H1 (cell line): ENCODE results near the gene BRMS1L. TPM values are rescaled to one million over a fixed set of nuclear protein-coding genes. Genes with fewer than 3 reads are reported as not detected.
"Not testable (repeated sequence)": the region's sequence is repeated elsewhere in the genome, so short reads cannot be mapped to it uniquely, and the experiment has no call there.

ENCODE experiments used
- CTCF ChIA-PET: fragments of 300-600 bp; sonication (Branson Sonifier 250); formaldehyde crosslinking; loops from one replicate; lab custom pipeline; 2021; ENCODE audit not compliant: partially characterized antibody; lab: Charles Lee
- POLR2A ChIA-PET: fragments of 300-600 bp; sonication (Branson Sonifier 250); formaldehyde crosslinking; loops from one replicate; lab custom pipeline; 2021; ENCODE audit warnings: inconsistent platforms; ENCODE audit not compliant: partially characterized antibody; lab: Charles Lee
- DNase-seq, 2 experiments: peaks; one replicate each; pipeline versions ENCODE4 v3.0.0 to v3.0.0-alpha.2; 2010 to 2022; ENCODE audit warnings: low spot score in 2 of 2, low read depth in 1 of 2, mixed read lengths in 1 of 2
- FAIRE-seq: peaks from 2 replicates; lab custom pipeline; 2011; peaks lifted over from hg19 to GRCh38; lab: Jason Lieb, UNC
- H2AFZ ChIP-seq: 2 replicates; pipeline ENCODE4 v1.8.1; 2012; ENCODE audit warnings: low read length, inconsistent platforms
- H2AK5ac ChIP-seq: 2 replicates; pipeline ENCODE4 v1.6.1; 2013; ENCODE audit warnings: low read depth, low read length
- H2BK120ac ChIP-seq: replicated peaks from 2 replicates; pipeline ENCODE3; 2013; ENCODE audit warnings: low read depth, low read length, inconsistent platforms
- H2BK12ac ChIP-seq: 2 replicates; pipeline ENCODE4 v1.6.1; 2013; ENCODE audit warnings: low read depth, low read length
- H2BK15ac ChIP-seq: 2 replicates; pipeline ENCODE4 v1.6.1; 2013; ENCODE audit warnings: low read length
- H2BK20ac ChIP-seq: 2 replicates; pipeline ENCODE4 v1.6.1; 2013; ENCODE audit warnings: low read length
- H2BK5ac ChIP-seq: 2 replicates; pipeline ENCODE4 v1.6.1; 2013; ENCODE audit warnings: low read depth, low read length
- H3K14ac ChIP-seq: 2 replicates; pipeline ENCODE4 v1.6.1; 2013; ENCODE audit warnings: inconsistent platforms; ENCODE audit not compliant: insufficient read length
- H3K18ac ChIP-seq: 2 replicates; pipeline ENCODE4 v1.6.1; 2013; ENCODE audit warnings: low read length; ENCODE audit errors: extremely low read depth
- H3K23ac ChIP-seq: 2 replicates; pipeline ENCODE4 v1.6.1; 2013; ENCODE audit warnings: inconsistent platforms; ENCODE audit not compliant: insufficient read length
- H3K23me2 ChIP-seq: 2 replicates; pipeline ENCODE4 v1.6.1; 2013; ENCODE audit warnings: low read depth, low read length
- H3K27ac ChIP-seq: 2 replicates; pipeline ENCODE4 v1.6.1; 2011; ENCODE audit warnings: low read depth, low read length, inconsistent platforms
- H3K27me3 ChIP-seq, 4 experiments: replicated peaks in 1 of 4; 1 replicate in 1 of 4; 2 replicates in 3 of 4; pipeline versions ENCODE4 v1.6.1 to v1.8.1; 2011 to 2013; ENCODE audit warnings: low read length in 3 of 4, mild to moderate bottlenecking in 3 of 4, inconsistent platforms in 2 of 4, mixed read lengths in 2 of 4, moderate library complexity in 1 of 4; ENCODE audit not compliant: control insufficient read depth in 3 of 4, insufficient read depth in 3 of 4; ENCODE audit errors: extremely low read depth in 1 of 4
- H3K36me3 ChIP-seq, 4 experiments: 2 replicates each; pipeline versions ENCODE4 v1.6.1 to v1.8.1; 2011 to 2013; ENCODE audit warnings: mild to moderate bottlenecking in 4 of 4, low read length in 3 of 4, moderate library complexity in 2 of 4, control low read depth in 1 of 4, inconsistent platforms in 1 of 4; ENCODE audit not compliant: insufficient read depth in 4 of 4, control insufficient read depth in 2 of 4
- H3K4ac ChIP-seq: replicated peaks from 2 replicates; pipeline ENCODE3; 2013; ENCODE audit warnings: low read length, low read depth, mixed read lengths, inconsistent platforms; ENCODE audit not compliant: insufficient read length
- H3K4me1 ChIP-seq, 4 experiments: replicated peaks in 1 of 4; 1 replicate in 1 of 4; 2 replicates in 3 of 4; pipeline versions ENCODE4 v1.6.1 to v1.8.1; 2011 to 2013; ENCODE audit warnings: low read length in 3 of 4, inconsistent platforms in 2 of 4, mixed read lengths in 1 of 4; ENCODE audit not compliant: insufficient read depth in 4 of 4, control insufficient read depth in 3 of 4
- H3K4me2 ChIP-seq, 2 experiments: 2 replicates each; pipeline versions ENCODE4 v1.6.1 to v1.8.1; 2011 to 2013; ENCODE audit warnings: low read depth in 2 of 2, low read length in 2 of 2, control low read depth in 1 of 2, inconsistent platforms in 1 of 2, mild to moderate bottlenecking in 1 of 2; ENCODE audit not compliant: insufficient read depth in 1 of 2
- H3K4me3 ChIP-seq, 4 experiments: fragments of 200-600, 300-600 bp in 1 of 4; sonication (generic), shearing (Covaris generic), sonication (Bioruptor Twin) in 1 of 4; 2 replicates each; pipeline versions ENCODE4 v1.5.1 to v1.8.1; 2011 to 2016; ENCODE audit warnings: low read length in 4 of 4, low read depth in 3 of 4, control low read depth in 2 of 4, inconsistent platforms in 2 of 4, mild to moderate bottlenecking in 2 of 4, mixed read lengths in 1 of 4, moderate library complexity in 1 of 4; ENCODE audit not compliant: insufficient read depth in 2 of 4; ENCODE audit errors: extremely low read depth in 1 of 4
- H3K56ac ChIP-seq: replicated peaks from 2 replicates; pipeline ENCODE3; 2013; ENCODE audit warnings: low read depth, mild to moderate bottlenecking, mixed read lengths, low read length, inconsistent platforms; ENCODE audit not compliant: insufficient read length
- H3K79me1 ChIP-seq: 2 replicates; pipeline ENCODE4 v1.6.1; 2013; ENCODE audit warnings: low read depth, low read length, control low read depth
- H3K79me2 ChIP-seq, 2 experiments: 2 replicates each; pipeline versions ENCODE4 v1.6.1 to v1.8.1; 2012 to 2013; ENCODE audit warnings: low read length in 2 of 2, mild to moderate bottlenecking in 2 of 2, inconsistent platforms in 1 of 2; ENCODE audit not compliant: insufficient read depth in 2 of 2, control insufficient read depth in 1 of 2
- H3K9ac ChIP-seq, 4 experiments: replicated peaks in 1 of 4; 1 replicate in 1 of 4; 2 replicates in 3 of 4; pipeline versions ENCODE4 v1.6.1 to v1.8.1; 2011 to 2013; ENCODE audit warnings: low read depth in 3 of 4, low read length in 3 of 4, control low read depth in 2 of 4, mild to moderate bottlenecking in 2 of 4, moderate library complexity in 2 of 4, inconsistent platforms in 1 of 4; ENCODE audit errors: extremely low read depth in 1 of 4
- H3K9me3 ChIP-seq, 2 experiments: 2 replicates each; pipeline versions ENCODE4 v1.6.1 to v1.8.1; 2012 to 2013; ENCODE audit warnings: mild to moderate bottlenecking in 2 of 2, moderate library complexity in 2 of 2, control low read depth in 1 of 2, inconsistent platforms in 1 of 2, low read depth in 1 of 2, low read length in 1 of 2, mixed read lengths in 1 of 2; ENCODE audit not compliant: insufficient read depth in 2 of 2
- H4K20me1 ChIP-seq, 2 experiments: replicated peaks in 1 of 2; 2 replicates each; pipeline versions ENCODE3 to v1.8.1; 2011 to 2013; ENCODE audit warnings: inconsistent platforms in 2 of 2, low read length in 2 of 2, mild to moderate bottlenecking in 1 of 2; ENCODE audit not compliant: insufficient read depth in 2 of 2, control insufficient read depth in 1 of 2
- H4K5ac ChIP-seq: 2 replicates; pipeline ENCODE4 v1.6.1; 2013; ENCODE audit warnings: low read length, low read depth, mixed read lengths, inconsistent platforms; ENCODE audit not compliant: insufficient read length
- H4K8ac ChIP-seq: 2 replicates; pipeline ENCODE4 v1.8.0; 2013; ENCODE audit warnings: mild to moderate bottlenecking, moderate library complexity, low read length, inconsistent platforms; ENCODE audit not compliant: insufficient read depth; ENCODE audit errors: extremely low read depth
- H4K91ac ChIP-seq: replicated peaks from 2 replicates; pipeline ENCODE3; 2013; ENCODE audit warnings: low read length, mixed read lengths, inconsistent platforms; ENCODE audit not compliant: insufficient read length
- WGBS, 2 experiments: shearing (Covaris generic) in 1 of 2; methylation state at CpG; one replicate each; pipeline versions ENCODE4 v1.1.6 to v1.1.7; 2013 to 2015; ENCODE audit warnings: low lambda C conversion rate in 2 of 2, mixed read lengths in 2 of 2, inconsistent platforms in 1 of 2, low coverage in 1 of 2, missing lambda C conversion rate in 1 of 2; ENCODE audit not compliant: insufficient replicate concordance in 2 of 2, insufficient coverage in 1 of 2, insufficient read length in 1 of 2; ENCODE audit errors: extremely low coverage in 1 of 2, missing lambda C conversion rate in 1 of 2; 5-methylcytosine and 5-hydroxymethylcytosine counted together
- polyA plus RNA-seq, 7 experiments: library from polyadenylated mRNA; depleted of rRNA in 3 of 7; stranded (reverse) in 5 of 7; unstranded in 2 of 7; fragments of >200 nt in 5 of 7; fragments of 200-250 nt in 2 of 7; gene quantifications; 1 replicate in 5 of 7; 2 replicates in 1 of 7; 4 replicates in 1 of 7; pipeline versions ENCODE4 v1.2.1 to v1.2.3, GENCODE V29; 2011 to 2013; ENCODE audit warnings: missing spikeins in 2 of 7, mixed read lengths in 2 of 7
- total RNA-seq: library from RNA; stranded (reverse); fragmentation: NEBNext Ultra II Directional; extraction: Animal tissue kit (Norgen Biotek cat#: 25700); gene quantifications from 2 replicates; pipeline ENCODE4 v1.2.1, GENCODE V29; 2021

Gene BRMS1L
- total and polyA plus RNA-seq, 2 of the 8 experiments (the other 6 are each of a cell fraction or from before 2014, with no cell fraction given), result 4.4 to 10.9 TPM

DNA sequence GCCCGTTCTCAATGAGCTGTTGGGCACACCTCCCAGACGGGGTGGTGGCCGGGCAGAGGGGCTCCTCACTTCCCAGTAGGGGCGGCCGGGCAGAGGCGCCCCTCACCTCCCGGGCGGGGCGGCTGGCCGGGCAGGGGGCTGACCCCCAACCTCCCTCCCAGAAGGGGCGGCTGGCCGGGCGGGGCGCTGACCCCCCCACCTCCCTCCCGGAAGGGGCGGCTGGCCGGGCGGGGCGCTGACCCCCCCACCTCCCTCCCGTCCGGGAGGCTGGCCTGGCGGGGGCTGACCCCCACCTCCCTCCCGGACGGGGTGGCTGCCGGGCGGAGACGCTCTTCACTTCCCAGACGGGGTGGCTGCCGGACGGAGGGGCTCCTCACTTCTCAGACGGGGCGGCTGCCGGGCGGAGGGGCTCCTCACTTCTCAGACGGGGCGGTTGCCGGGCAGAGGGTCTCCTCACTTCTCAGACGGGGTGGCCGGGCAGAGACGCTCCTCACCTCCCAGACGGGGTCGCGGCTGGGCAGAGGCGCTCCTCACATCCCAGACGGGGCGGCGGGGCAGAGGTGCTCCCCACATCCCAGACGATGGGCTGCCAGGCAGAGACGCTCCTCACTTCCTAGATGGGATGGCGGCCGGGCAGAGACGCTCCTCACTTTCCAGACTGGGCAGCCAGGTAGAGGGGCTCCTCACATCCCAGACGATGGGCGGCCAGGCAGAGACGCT is 1.5 kb upstream of the BRMS1L start:
- H3K23me2 ChIP-seq, H4K20me1 ChIP-seq, H3K27ac ChIP-seq, H3K9ac ChIP-seq, H2AK5ac ChIP-seq, H4K8ac ChIP-seq, H3K4me3 ChIP-seq, POLR2A ChIA-PET, H2BK120ac ChIP-seq, H3K56ac ChIP-seq, H2BK5ac ChIP-seq, H3K27me3 ChIP-seq, H2AFZ ChIP-seq, H3K4me1 ChIP-seq, CTCF ChIA-PET, H2BK15ac ChIP-seq, H2BK20ac ChIP-seq, H3K23ac ChIP-seq, H3K79me1 ChIP-seq, H4K5ac ChIP-seq, H4K91ac ChIP-seq, H3K36me3 ChIP-seq, H2BK12ac ChIP-seq, H3K14ac ChIP-seq, H3K18ac ChIP-seq, H3K4me2 ChIP-seq, H3K9me3 ChIP-seq, FAIRE-seq, H3K4ac ChIP-seq, DNase-seq: not testable (repeated sequence)
- WGBS, 2 experiments, result 98% methylated on average over 8 of the region's 55 CpGs; no CpG with 5 or more reads in 1 of the 2 experiments
- H3K79me2 ChIP-seq, result peaks cover 0 to 23% of the 10 kb centered on the region in 2 experiments; a peak in 2 of 4 replicates
